GM18511 (cell line): ENCODE data around the gene GDI1.
A peak's percentile ranks its signal among the peaks of the same experiment; 100 is the strongest.
"Not testable (repeated sequence)": the region's sequence is repeated elsewhere in the genome, so short reads cannot be mapped to it uniquely, and the experiment has no call there.

Experiments
- ATAC-seq: cut with Tn5 transposase; IDR thresholded peaks from one replicate; pipeline ENCODE4 v1.9.1; 2021; ENCODE audit warnings: mild to moderate bottlenecking, moderate library complexity; ENCODE audit not compliant: unreplicated experiment

The GDI1 gene

GRCh38 chrX:154436983-154437752, at the start of gene GDI1:
Gene GDI1 (plus strand): TSS chrX:154437154. CDS start chrX:154437255, 101 bp downstream.
- no peak for ATAC-seq

DNA sequence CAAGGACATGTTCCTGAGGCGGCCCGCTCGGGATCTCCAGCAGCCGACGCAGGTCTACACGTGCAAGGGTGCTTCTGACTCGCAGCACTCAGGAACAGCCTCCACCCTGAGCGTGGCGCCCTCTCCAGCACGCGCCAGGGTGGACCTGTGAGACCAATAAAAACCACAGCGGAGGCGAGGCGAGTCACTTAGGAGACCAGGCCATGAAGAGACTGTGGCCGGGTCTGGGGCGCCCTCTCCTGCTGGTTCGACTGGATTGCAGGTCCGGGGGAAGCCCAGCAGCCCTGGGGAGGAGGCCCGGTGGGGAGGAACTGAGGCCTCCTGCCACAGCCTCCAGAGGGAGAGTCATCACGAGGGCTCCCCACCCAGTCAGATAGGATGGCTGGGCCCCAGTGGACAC, 48.9 kb upstream of the GDI1 start:
- peak; percentile 42 for ATAC-seq

- ATAC-seq: peak; percentile 21
Measured at GRCh38 chrX:154388649-154389048, 48.3 kb upstream of the GDI1 start.

DNA sequence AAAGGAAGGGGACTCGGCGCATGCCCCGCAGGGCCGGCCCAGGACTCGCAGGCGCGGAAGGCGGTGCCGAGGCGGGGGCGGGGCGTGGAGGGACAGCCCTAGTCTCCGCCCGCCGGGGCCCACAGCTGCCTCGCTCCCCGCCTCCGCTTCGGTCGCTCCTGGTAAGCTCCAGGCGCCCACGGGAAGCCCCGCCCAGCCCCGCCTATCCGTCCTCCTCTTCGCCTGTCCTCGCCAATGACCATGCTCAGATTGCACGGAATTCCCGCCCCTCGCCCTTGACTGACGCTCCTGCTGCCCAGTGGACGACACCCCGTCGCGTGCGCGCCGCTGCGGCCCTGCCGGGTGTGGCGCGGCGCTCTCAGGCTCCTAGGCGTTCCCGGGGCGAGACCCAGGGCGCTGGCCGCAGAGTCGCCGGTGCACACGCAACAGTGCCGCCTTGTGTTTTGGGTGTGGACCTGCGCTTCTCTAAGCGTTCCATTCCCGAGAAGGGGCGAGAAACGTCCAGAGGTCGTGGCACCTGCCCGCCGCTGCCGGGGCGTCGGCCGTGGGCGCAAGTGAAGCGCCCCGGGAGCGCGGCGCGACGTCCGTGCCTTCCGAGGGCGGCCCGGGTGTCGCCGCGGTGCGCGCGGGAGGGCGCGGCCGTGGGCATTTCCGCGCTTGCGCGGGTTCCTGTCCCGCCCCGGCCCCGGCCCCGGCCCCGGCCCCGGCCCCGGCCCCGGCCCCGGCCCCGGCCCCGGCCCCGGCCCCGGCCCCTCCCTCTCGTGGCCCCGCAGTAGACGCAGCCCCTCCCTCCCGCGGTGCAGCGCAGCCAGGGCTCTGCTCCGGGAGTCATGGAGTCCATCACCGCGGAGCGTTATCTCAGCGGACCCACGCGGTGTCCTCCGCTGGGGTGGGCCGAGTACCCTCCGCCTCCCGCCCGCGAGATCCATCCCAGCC, 46.9 kb upstream of the GDI1 start:
- ATAC-seq: peak; percentile 65

DNA sequence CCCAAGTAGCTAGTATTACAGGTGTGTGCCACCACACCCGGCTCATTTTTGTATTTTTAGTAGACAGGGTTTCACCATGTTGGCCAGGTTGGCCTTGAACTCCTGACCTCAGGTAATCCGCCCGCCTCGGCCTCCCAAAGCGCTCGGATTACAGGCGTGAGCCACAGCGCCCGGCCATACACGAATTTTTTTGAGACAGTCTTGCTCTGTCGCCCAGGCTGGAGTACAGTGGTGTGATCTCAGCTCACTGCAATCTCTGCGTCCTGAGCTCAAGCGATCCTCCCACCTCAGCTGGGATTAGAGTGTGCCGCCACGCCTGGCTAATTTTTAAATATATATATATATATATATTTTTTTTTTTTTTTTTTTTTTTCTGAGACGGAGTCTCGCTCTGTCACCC, 40.6 kb upstream of the GDI1 start:
- ATAC-seq: not testable (repeated sequence)

DNA sequence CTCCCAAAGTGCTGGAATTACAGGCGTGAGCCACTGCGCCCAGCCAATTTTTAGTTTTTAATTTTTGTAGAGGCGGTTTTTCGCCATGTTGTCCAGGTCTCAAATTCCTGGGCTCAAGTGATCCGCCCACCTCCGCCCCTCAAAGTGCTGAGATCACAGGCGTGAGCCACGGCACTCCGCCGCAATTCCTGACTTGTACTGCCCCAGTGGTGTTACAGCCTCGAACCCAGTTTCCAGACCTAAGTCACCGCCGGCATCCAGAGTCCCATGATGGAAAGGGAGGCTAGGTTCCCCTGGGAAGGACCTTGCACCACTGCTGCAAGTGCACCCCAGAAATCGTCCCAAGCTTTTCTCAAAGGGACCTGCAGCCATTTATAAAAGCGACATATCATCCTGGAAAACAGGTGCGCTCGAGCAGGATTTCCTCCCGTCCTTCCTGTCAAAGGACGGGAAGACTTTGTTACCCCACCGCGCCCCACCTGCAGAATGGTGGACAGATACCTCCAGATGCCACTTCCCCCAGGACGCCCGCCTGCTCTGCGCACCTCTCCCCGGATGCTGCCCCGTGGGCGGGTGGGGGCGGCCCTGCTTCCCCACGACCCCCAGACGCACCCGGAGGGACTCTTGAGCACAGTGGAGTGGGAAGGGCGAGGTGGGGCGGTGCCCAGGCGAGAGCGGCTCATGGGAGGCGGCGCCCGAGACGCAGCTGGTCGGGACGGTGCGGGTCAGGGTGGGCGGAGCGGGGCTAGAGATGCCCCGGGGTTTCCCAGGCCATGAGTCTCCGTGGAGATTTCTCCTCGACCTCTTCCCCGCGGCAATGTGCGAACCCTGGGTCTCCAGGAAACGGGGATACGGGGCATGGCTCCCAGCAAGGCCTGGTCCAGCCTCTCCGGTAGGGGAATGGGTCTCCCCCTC, 39.7 kb upstream of the GDI1 start:
- peak; percentile 64 for ATAC-seq

GRCh38 chrX:154397888-154398667, 38.9 kb upstream of the GDI1 start, which contains the start of gene RPL10:
Gene RPL10 (plus strand): TSS chrX:154398377. CDS start chrX:154398520, 143 bp downstream.
- ATAC-seq: peak; percentile 78

- peak; percentile 39 for ATAC-seq
Measured at GRCh38 chrX:154398668-154399526, 38.1 kb upstream of the GDI1 start.

GRCh38 chrX:154399527-154400368, 37.2 kb upstream of the GDI1 start:
- ATAC-seq: no peak

- ATAC-seq: not testable (repeated sequence)
Measured at GRCh38 chrX:154400369-154400817, 36.6 kb upstream of the GDI1 start.

- no peak for ATAC-seq
Measured at GRCh38 chrX:154401045-154401799, 35.7 kb upstream of the GDI1 start.

- ATAC-seq: no peak
Measured at GRCh38 chrX:154401918-154402621, 34.9 kb upstream of the GDI1 start.

GRCh38 chrX:154402622-154403127, 34.3 kb upstream of the GDI1 start:
- ATAC-seq: no peak

GRCh38 chrX:154403192-154403591, 33.8 kb upstream of the GDI1 start:
- no peak for ATAC-seq

- no peak for ATAC-seq
Measured at GRCh38 chrX:154403858-154404257, 33.1 kb upstream of the GDI1 start.

DNA sequence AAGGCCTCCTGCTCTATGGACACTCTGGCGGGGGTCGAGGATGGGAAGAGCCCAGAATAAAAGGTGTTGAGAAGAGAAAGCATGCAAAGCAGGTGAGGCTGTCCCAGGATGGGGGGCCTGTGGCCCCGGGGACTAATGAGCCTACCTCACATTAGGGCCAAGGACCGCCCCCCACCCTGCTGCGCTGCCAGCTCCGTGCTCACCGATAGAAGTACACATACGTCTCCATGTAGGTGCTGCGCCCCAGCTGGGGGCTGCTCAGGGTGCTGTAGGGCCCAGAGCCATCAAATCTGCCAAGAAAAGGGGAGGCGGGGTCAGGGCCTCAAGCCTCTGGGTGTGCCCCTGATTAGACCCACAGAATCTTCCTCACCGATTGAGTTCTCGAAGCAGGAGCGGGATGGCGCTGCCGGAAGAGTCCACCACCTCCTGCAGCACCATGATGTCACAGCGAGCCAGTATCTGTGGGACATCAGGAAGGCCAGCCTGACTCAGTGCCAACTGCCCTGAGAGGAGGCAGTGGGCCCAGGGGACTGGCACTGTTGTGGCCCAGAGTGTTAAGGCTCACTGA, 32.2 kb upstream of the GDI1 start:
- no peak for ATAC-seq
